Right atrium auricular region (tissue), 2 donors: ENCODE data around the gene CD3E. TPM values are rescaled to one million over a fixed set of nuclear protein-coding genes. Genes with fewer than 3 reads are reported as not detected.
"Not testable (repeated sequence)": the region's sequence is repeated elsewhere in the genome, so short reads cannot be mapped to it uniquely, and the experiment has no call there.

Source experiments
- DNase-seq: peaks from one replicate; pipeline ENCODE4 v3.0.0-alpha.2; 2019; ENCODE audit warnings: low spot score
- H3K27ac ChIP-seq, 2 donors: fragments of 200-600 bp; sonication (generic); 1 replicate in 1 of 2; 2 replicates in 1 of 2; pipeline ENCODE4 v1.5.1; 2016 to 2019
- H3K27me3 ChIP-seq, 2 donors: fragments of 200-600 bp; sonication (generic); one replicate each; pipeline versions ENCODE4 v1.5.1 to v1.6.0; 2017 to 2019
- H3K36me3 ChIP-seq: fragments of 200-600 bp; sonication (generic); one replicate; pipeline ENCODE4 v1.5.1; 2016
- H3K4me1 ChIP-seq, 2 donors: fragments of 200-600 bp; sonication (generic); one replicate each; pipeline versions ENCODE4 v1.5.1 to v1.6.0; 2017 to 2019
- H3K4me3 ChIP-seq, 2 donors: fragments of 200-600 bp; sonication (generic); 1 replicate in 1 of 2; 2 replicates in 1 of 2; pipeline ENCODE4 v1.5.1; 2017 to 2019; ENCODE audit warnings: mild to moderate bottlenecking in 1 of 2, moderate library complexity in 1 of 2
- H3K9me3 ChIP-seq, 2 donors: fragments of 200-600 bp; sonication (generic); one replicate each; pipeline ENCODE4 v1.5.1; 2019
- CTCF ChIP-seq, 2 donors: fragments of 200-600 bp; sonication (generic); IDR thresholded peaks; one replicate each; pipeline ENCODE4 v1.5.1; 2019; ENCODE audit warnings: antibody characterized with exemption in 2 of 2
- total RNA-seq, 2 donors: library from RNA; depleted of rRNA; stranded (reverse); fragments of >200 nt; gene quantifications; one replicate each; pipeline ENCODE4 v1.1.0, GENCODE V29; 2016

Gene CD3E
- total RNA-seq, 2 donors from 2014 or later: 1.8 TPM; not detected in 1

- no peak overlapping the region for H3K27ac ChIP-seq
- no peaks in the 10 kb centered on the region for H3K36me3 ChIP-seq
- TF ChIP-seq CTCF (IDR thresholded peaks at IDR 0.05): no peak
- H3K27me3 ChIP-seq: no peaks in the 10 kb centered on the region
- H3K4me3 ChIP-seq: no peak overlapping the region
- no peak for DNase-seq
- H3K9me3 ChIP-seq: no peaks in the 10 kb centered on the region
- H3K4me1 ChIP-seq: no peaks in the 10 kb centered on the region
Measured at GRCh38 chr11:118304227-118304567, 333 bp upstream of the CD3E start.

- Histone ChIP-seq H3K27ac (no peak overlapping the region), H3K4me3 (no peak overlapping the region), H3K27me3 (no peaks in the 10 kb centered on the region), H3K36me3 (no peaks in the 10 kb centered on the region), H3K9me3 (no peaks in the 10 kb centered on the region), H3K4me1 (no peaks in the 10 kb centered on the region)
- DNase-seq: no peak
- no peak for TF ChIP-seq CTCF (IDR thresholded peaks at IDR 0.05)
Measured at GRCh38 chr11:118305726-118306125, 1.2 kb downstream of the CD3E start.

GRCh38 chr11:118306556-118306955, 2.0 kb downstream of the CD3E start:
- H3K27ac ChIP-seq: no peak overlapping the region
- no peaks in the 10 kb centered on the region for H3K36me3 ChIP-seq
- H3K27me3 ChIP-seq: no peaks in the 10 kb centered on the region
- DNase-seq: no peak
- H3K9me3 ChIP-seq: no peaks in the 10 kb centered on the region
- TF ChIP-seq CTCF (IDR thresholded peaks at IDR 0.05): no peak
- no peak overlapping the region for H3K4me3 ChIP-seq
- no peaks in the 10 kb centered on the region for H3K4me1 ChIP-seq

- H3K4me3 ChIP-seq: not testable (repeated sequence)
Measured at GRCh38 chr11:118308995-118309528, 4.5 kb downstream of the CD3E start.

GRCh38 chr11:118310271-118310670, 5.7 kb downstream of the CD3E start:
- H3K4me1 ChIP-seq: no peaks in the 10 kb centered on the region
- H3K9me3 ChIP-seq: no peaks in the 10 kb centered on the region
- DNase-seq: no peak
- no peak overlapping the region for H3K27ac ChIP-seq
- TF ChIP-seq CTCF (IDR thresholded peaks at IDR 0.05): no peak
- no peak overlapping the region for H3K4me3 ChIP-seq
- H3K27me3 ChIP-seq: no peaks in the 10 kb centered on the region
- H3K36me3 ChIP-seq: no peaks in the 10 kb centered on the region

More at GRCh38 chr11:118308995-118309528, 4.5 kb downstream of the CD3E start:
- not testable (repeated sequence) for H3K27me3 ChIP-seq, H3K36me3 ChIP-seq, H3K9me3 ChIP-seq, DNase-seq, H3K4me1 ChIP-seq, H3K27ac ChIP-seq

GRCh38 chr11:118310781-118311485, 6.4 kb downstream of the CD3E start:
- H3K9me3 ChIP-seq: no peaks in the 10 kb centered on the region
- no peak overlapping the region for H3K4me3 ChIP-seq
- no peak overlapping the region for H3K27ac ChIP-seq
- no peaks in the 10 kb centered on the region for H3K27me3 ChIP-seq
- TF ChIP-seq CTCF (IDR thresholded peaks at IDR 0.05): no peak
- H3K4me1 ChIP-seq: no peaks in the 10 kb centered on the region
- H3K36me3 ChIP-seq: no peaks in the 10 kb centered on the region
- DNase-seq: no peak
